ENCODE measurements around the gene CDKL5.

DNA sequence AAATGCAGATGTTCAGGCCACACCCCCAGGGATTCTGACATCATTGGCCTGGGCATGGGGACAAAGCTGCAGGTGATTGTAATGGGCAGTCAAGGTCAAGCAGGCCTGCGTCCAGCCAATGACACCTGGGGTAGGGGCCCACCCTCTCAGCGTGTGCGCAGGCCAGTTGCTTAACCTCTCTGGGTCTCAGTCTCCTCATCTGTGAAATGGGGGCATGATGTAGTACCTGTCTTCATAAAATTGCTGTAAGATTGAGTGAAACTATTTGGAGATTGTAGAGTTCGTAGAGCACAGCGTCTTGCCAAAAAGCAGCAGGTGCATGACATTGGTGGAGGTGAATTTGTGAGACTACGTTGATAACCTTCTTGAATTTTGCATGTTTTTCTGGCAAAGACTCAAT, 225.3 kb downstream of the CDKL5 start:
- TF ChIP-seq, protein P1, sequence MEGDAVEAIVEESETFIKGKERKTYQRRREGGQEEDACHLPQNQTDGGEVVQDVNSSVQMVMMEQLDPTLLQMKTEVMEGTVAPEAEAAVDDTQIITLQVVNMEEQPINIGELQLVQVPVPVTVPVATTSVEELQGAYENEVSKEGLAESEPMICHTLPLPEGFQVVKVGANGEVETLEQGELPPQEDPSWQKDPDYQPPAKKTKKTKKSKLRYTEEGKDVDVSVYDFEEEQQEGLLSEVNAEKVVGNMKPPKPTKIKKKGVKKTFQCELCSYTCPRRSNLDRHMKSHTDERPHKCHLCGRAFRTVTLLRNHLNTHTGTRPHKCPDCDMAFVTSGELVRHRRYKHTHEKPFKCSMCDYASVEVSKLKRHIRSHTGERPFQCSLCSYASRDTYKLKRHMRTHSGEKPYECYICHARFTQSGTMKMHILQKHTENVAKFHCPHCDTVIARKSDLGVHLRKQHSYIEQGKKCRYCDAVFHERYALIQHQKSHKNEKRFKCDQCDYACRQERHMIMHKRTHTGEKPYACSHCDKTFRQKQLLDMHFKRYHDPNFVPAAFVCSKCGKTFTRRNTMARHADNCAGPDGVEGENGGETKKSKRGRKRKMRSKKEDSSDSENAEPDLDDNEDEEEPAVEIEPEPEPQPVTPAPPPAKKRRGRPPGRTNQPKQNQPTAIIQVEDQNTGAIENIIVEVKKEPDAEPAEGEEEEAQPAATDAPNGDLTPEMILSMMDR (conservative IDR thresholded peaks at IDR 0.05; ENCODE audit: low read depth in 2 of 2) = no peak
- TF ChIP-seq, protein P2, sequence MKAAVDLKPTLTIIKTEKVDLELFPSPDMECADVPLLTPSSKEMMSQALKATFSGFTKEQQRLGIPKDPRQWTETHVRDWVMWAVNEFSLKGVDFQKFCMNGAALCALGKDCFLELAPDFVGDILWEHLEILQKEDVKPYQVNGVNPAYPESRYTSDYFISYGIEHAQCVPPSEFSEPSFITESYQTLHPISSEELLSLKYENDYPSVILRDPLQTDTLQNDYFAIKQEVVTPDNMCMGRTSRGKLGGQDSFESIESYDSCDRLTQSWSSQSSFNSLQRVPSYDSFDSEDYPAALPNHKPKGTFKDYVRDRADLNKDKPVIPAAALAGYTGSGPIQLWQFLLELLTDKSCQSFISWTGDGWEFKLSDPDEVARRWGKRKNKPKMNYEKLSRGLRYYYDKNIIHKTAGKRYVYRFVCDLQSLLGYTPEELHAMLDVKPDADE (IDR thresholded peaks at IDR 0.05) = no peak
- TF ChIP-seq, protein P3, sequence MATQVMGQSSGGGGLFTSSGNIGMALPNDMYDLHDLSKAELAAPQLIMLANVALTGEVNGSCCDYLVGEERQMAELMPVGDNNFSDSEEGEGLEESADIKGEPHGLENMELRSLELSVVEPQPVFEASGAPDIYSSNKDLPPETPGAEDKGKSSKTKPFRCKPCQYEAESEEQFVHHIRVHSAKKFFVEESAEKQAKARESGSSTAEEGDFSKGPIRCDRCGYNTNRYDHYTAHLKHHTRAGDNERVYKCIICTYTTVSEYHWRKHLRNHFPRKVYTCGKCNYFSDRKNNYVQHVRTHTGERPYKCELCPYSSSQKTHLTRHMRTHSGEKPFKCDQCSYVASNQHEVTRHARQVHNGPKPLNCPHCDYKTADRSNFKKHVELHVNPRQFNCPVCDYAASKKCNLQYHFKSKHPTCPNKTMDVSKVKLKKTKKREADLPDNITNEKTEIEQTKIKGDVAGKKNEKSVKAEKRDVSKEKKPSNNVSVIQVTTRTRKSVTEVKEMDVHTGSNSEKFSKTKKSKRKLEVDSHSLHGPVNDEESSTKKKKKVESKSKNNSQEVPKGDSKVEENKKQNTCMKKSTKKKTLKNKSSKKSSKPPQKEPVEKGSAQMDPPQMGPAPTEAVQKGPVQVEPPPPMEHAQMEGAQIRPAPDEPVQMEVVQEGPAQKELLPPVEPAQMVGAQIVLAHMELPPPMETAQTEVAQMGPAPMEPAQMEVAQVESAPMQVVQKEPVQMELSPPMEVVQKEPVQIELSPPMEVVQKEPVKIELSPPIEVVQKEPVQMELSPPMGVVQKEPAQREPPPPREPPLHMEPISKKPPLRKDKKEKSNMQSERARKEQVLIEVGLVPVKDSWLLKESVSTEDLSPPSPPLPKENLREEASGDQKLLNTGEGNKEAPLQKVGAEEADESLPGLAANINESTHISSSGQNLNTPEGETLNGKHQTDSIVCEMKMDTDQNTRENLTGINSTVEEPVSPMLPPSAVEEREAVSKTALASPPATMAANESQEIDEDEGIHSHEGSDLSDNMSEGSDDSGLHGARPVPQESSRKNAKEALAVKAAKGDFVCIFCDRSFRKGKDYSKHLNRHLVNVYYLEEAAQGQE (IDR thresholded peaks at IDR 0.05; ENCODE audit: unreplicated experiment) = no peak
- TF ChIP-seq EZH2phosphoT487 (IDR thresholded peaks at IDR 0.05; ENCODE audit: unreplicated experiment) = no peak
- no peak for TF ChIP-seq POLR2AphosphoS5 (IDR thresholded peaks at IDR 0.05; ENCODE audit: low read depth)
- TF ChIP-seq EZH2 (IDR thresholded peaks at IDR 0.05; ENCODE audit: low read depth, unreplicated experiment) = no peak
- no peak for TF ChIP-seq ZNF331 (CRISPR knock-in tag; IDR thresholded peaks at IDR 0.05; ENCODE audit: low read depth)
- TF ChIP-seq STAT1 (IDR thresholded peaks at IDR 0.05; ENCODE audit: unreplicated experiment) = no peak

Data from GM23338 (cell line).